ENCODE data around the gene ROR2.

The ROR2 gene

GRCh38 chr9:91935066-91935749 is 14.8 kb downstream of the ROR2 start:
- Histone ChIP-seq H3K9ac (ENCODE audit: low read length) (no peak overlapping the region), H3F3A (ENCODE audit: insufficient read depth) (no peaks in the 10 kb centered on the region), H3K9me2 (replicated peaks; ENCODE audit: insufficient read depth, low read length) (no peaks in the 10 kb centered on the region), H2AFZ (ENCODE audit: low read depth, low read length, severe bottlenecking) (no peak overlapping the region), H3K36me3 (ENCODE audit: low read length) (no peaks in the 10 kb centered on the region), H3K4me2 (ENCODE audit: low read depth, low read length, poor library complexity, severe bottlenecking) (no peak overlapping the region), H3K27ac (ENCODE audit: low read depth, low read length) (no peak overlapping the region), H4K20me1 (ENCODE audit: low read depth, low read length) (no peaks in the 10 kb centered on the region), H3K9me3 (ENCODE audit: insufficient read depth, low read length) (peaks cover 14% of the 10 kb centered on the region), H3K79me2 (ENCODE audit: insufficient read depth, low read length) (no peaks in the 10 kb centered on the region), H3K4me3 (ENCODE audit: insufficient read depth, low read length, poor library complexity, severe bottlenecking) (no peak overlapping the region), H3K27me3 (ENCODE audit: low read length) (no peaks in the 10 kb centered on the region)
- TF ChIP-seq EZH2phosphoT487 (conservative IDR thresholded peaks at IDR 0.05; ENCODE audit: low read length) (no peak), CTCF (IDR thresholded peaks at IDR 0.05; ENCODE audit: insufficient read depth, low read length, poor library complexity, severe bottlenecking) (no peak)

- no peaks in the 10 kb centered on the region for H3K27me3 ChIP-seq (ENCODE audit: low read length)
- no peak overlapping the region for H3K9ac ChIP-seq (ENCODE audit: low read length)
- no peak overlapping the region for H3K4me2 ChIP-seq (ENCODE audit: low read depth, low read length, poor library complexity, severe bottlenecking)
- peaks cover 20% of the 10 kb centered on the region for H3K9me3 ChIP-seq (ENCODE audit: insufficient read depth, low read length)
- H3K4me3 ChIP-seq (ENCODE audit: insufficient read depth, low read length, poor library complexity, severe bottlenecking): no peak overlapping the region
- no peaks in the 10 kb centered on the region for H3K79me2 ChIP-seq (ENCODE audit: insufficient read depth, low read length)
- TF ChIP-seq EZH2phosphoT487 (conservative IDR thresholded peaks at IDR 0.05; ENCODE audit: low read length): no peak
- no peak for TF ChIP-seq CTCF (IDR thresholded peaks at IDR 0.05; ENCODE audit: insufficient read depth, low read length, poor library complexity, severe bottlenecking)
- H3K36me3 ChIP-seq (ENCODE audit: low read length): no peaks in the 10 kb centered on the region
- no peaks in the 10 kb centered on the region for H3K9me2 ChIP-seq (replicated peaks; ENCODE audit: insufficient read depth, low read length)
- H4K20me1 ChIP-seq (ENCODE audit: low read depth, low read length): no peaks in the 10 kb centered on the region
- H3F3A ChIP-seq (ENCODE audit: insufficient read depth): no peaks in the 10 kb centered on the region
- H3K27ac ChIP-seq (ENCODE audit: low read depth, low read length): no peak overlapping the region
- H2AFZ ChIP-seq (ENCODE audit: low read depth, low read length, severe bottlenecking): no peak overlapping the region
Observed at GRCh38 chr9:91934654-91935053, 15.4 kb downstream of the ROR2 start.

GRCh38 chr9:91933556-91934352 is 16.3 kb downstream of the ROR2 start:
- H3K27me3 ChIP-seq (ENCODE audit: low read length): no peaks in the 10 kb centered on the region
- no peaks in the 10 kb centered on the region for H3F3A ChIP-seq (ENCODE audit: insufficient read depth)
- peaks cover 22% of the 10 kb centered on the region for H3K9me3 ChIP-seq (ENCODE audit: insufficient read depth, low read length)
- no peak overlapping the region for H3K9ac ChIP-seq (ENCODE audit: low read length)
- TF ChIP-seq EZH2phosphoT487 (conservative IDR thresholded peaks at IDR 0.05; ENCODE audit: low read length) (no peak), CTCF (IDR thresholded peaks at IDR 0.05; ENCODE audit: insufficient read depth, low read length, poor library complexity, severe bottlenecking) (no peak)
- H3K27ac ChIP-seq (ENCODE audit: low read depth, low read length): no peak overlapping the region
- no peak overlapping the region for H2AFZ ChIP-seq (ENCODE audit: low read depth, low read length, severe bottlenecking)
- H3K4me2 ChIP-seq (ENCODE audit: low read depth, low read length, poor library complexity, severe bottlenecking): peak overlapping the region; percentile 10
- H4K20me1 ChIP-seq (ENCODE audit: low read depth, low read length): no peaks in the 10 kb centered on the region
- no peaks in the 10 kb centered on the region for H3K79me2 ChIP-seq (ENCODE audit: insufficient read depth, low read length)
- no peaks in the 10 kb centered on the region for H3K9me2 ChIP-seq (replicated peaks; ENCODE audit: insufficient read depth, low read length)
- H3K36me3 ChIP-seq (ENCODE audit: low read length): no peaks in the 10 kb centered on the region
- no peak overlapping the region for H3K4me3 ChIP-seq (ENCODE audit: insufficient read depth, low read length, poor library complexity, severe bottlenecking)
